SK-N-SH treated with all-trans-retinoic acid at 6 μM for 48 hours (cell line): ENCODE measurements around the gene TADA2B.

ENCODE experiments used
- ATAC-seq: fragments of 200-7000 bp; cut with Tn5 transposase; 3 replicates; pipeline ENCODE4 v1.9.1; 2020; ENCODE audit warnings: mild to moderate bottlenecking, moderate library complexity
- ARNTL ChIP-seq: fragments of 450-650 bp; formaldehyde crosslinking; IDR thresholded peaks from 2 replicates; pipeline ENCODE4 v1.5.0; 2020; ENCODE audit warnings: low read depth, mild to moderate bottlenecking, moderate library complexity, borderline replicate concordance
- CSDC2 ChIP-seq: fragments of 250-450 bp; sonication (Bioruptor Pico); IDR thresholded peaks from 2 replicates; pipeline ENCODE4 v1.5.0; 2020; ENCODE audit warnings: mild to moderate bottlenecking, moderate library complexity
- ESRRG ChIP-seq: fragments of 250-450 bp; sonication (Bioruptor Pico); IDR thresholded peaks from 2 replicates; pipeline ENCODE4 v1.6.1; 2021; ENCODE audit warnings: mild to moderate bottlenecking
- GLIS3 ChIP-seq: fragments of 250-450 bp; sonication (Bioruptor Pico); IDR thresholded peaks from 2 replicates; pipeline ENCODE4 v1.5.0; 2020; ENCODE audit warnings: mild to moderate bottlenecking, moderate library complexity
- ISL1 ChIP-seq: fragments of 250-450 bp; sonication (Bioruptor Pico); IDR thresholded peaks from 2 replicates; pipeline ENCODE4 v2.1.2; 2022; ENCODE audit warnings: mild to moderate bottlenecking, moderate library complexity
- OSR1 ChIP-seq: fragments of 250-450 bp; sonication (Bioruptor Pico); IDR thresholded peaks from 2 replicates; pipeline ENCODE4 v1.8.0; 2022; ENCODE audit warnings: moderate library complexity, mild to moderate bottlenecking, inconsistent platforms
- PPARA ChIP-seq: fragments of 250-450 bp; sonication (Bioruptor Pico); IDR thresholded peaks from 2 replicates; pipeline ENCODE4 v1.5.0; 2020; ENCODE audit warnings: mild to moderate bottlenecking, borderline replicate concordance
- SNAI2 ChIP-seq: fragments of 250-450 bp; sonication (Bioruptor Pico); IDR thresholded peaks from 2 replicates; pipeline ENCODE4 v1.5.0; 2020; ENCODE audit warnings: mild to moderate bottlenecking, moderate library complexity
- TCF4 ChIP-seq: fragments of 250-450 bp; sonication (Bioruptor Pico); IDR thresholded peaks from 2 replicates; pipeline ENCODE4 v1.8.0; 2021; ENCODE audit warnings: mild to moderate bottlenecking, moderate library complexity, borderline replicate concordance
- TOX ChIP-seq: fragments of 250-450 bp; sonication (Bioruptor Pico); IDR thresholded peaks from 2 replicates; pipeline ENCODE4 v1.8.0; 2021; ENCODE audit warnings: mild to moderate bottlenecking, moderate library complexity, borderline replicate concordance
- ZFP3 ChIP-seq: fragments of 250-450 bp; sonication (Bioruptor Pico); IDR thresholded peaks from 2 replicates; pipeline ENCODE4 v1.5.0; 2020; ENCODE audit warnings: mild to moderate bottlenecking, moderate library complexity
- ZFP30 ChIP-seq: fragments of 450-650 bp; formaldehyde crosslinking; IDR thresholded peaks from 2 replicates; pipeline ENCODE4 v1.5.0; 2022; ENCODE audit warnings: mild to moderate bottlenecking, moderate library complexity
- ZNF565 ChIP-seq: fragments of 450-650 bp; formaldehyde crosslinking; conservative IDR thresholded peaks from 2 replicates; pipeline ENCODE4 v1.5.0; 2020; ENCODE audit warnings: low read depth, mild to moderate bottlenecking, moderate library complexity
- TF ChIP-seq, protein P1 (sequence below): fragments of 250-450 bp; sonication (Bioruptor Pico); IDR thresholded peaks from 2 replicates; pipeline ENCODE4 v1.5.1; 2021; ENCODE audit warnings: mild to moderate bottlenecking, moderate library complexity
- TF ChIP-seq, protein P2 (sequence below): fragments of 250-450 bp; sonication (Bioruptor Pico); IDR thresholded peaks from 2 replicates; pipeline ENCODE4 v1.5.0; 2020; ENCODE audit warnings: mild to moderate bottlenecking, moderate library complexity
- TF ChIP-seq, protein P3 (sequence below): fragments of 250-450 bp; sonication (Bioruptor Pico); IDR thresholded peaks from 2 replicates; pipeline ENCODE4 v1.8.0; 2020; ENCODE audit warnings: mild to moderate bottlenecking, moderate library complexity, borderline replicate concordance
- TF ChIP-seq, protein P4 (sequence below): fragments of 250-450 bp; sonication (Bioruptor Pico); IDR thresholded peaks from 2 replicates; pipeline ENCODE4 v1.8.0; 2021; ENCODE audit warnings: low read depth, mild to moderate bottlenecking, moderate library complexity, borderline replicate concordance

TADA2B gene

DNA sequence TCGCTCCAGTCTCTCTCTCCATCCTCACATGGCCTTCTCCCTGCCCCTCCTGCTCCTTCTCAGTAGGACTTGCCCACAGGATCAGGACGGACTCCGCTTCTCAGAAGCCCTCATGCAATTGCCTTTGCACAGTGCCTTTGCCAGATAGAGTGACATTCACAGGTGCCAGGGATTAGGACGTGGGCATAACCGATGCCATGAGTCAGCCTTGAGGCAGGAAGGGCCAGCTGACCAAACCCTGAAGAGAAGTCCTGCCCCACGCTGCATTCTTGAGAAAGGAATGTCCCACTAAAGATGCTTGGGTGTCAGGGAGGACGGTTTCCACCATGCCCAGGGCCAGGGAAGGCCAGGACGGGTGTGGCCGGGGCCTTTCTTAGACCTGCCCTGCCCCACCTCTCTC, 31.3 kb downstream of the TADA2B start (continued):
- TF ChIP-seq, protein P1, sequence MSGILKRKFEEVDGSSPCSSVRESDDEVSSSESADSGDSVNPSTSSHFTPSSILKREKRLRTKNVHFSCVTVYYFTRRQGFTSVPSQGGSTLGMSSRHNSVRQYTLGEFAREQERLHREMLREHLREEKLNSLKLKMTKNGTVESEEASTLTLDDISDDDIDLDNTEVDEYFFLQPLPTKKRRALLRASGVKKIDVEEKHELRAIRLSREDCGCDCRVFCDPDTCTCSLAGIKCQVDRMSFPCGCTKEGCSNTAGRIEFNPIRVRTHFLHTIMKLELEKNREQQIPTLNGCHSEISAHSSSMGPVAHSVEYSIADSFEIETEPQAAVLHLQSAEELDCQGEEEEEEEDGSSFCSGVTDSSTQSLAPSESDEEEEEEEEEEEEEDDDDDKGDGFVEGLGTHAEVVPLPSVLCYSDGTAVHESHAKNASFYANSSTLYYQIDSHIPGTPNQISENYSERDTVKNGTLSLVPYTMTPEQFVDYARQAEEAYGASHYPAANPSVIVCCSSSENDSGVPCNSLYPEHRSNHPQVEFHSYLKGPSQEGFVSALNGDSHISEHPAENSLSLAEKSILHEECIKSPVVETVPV (CRISPR knock-in tag) = no peak
- no peak for TF ChIP-seq ZFP3
- TF ChIP-seq PPARA (CRISPR knock-in tag) = no peak
- TF ChIP-seq ARNTL (CRISPR knock-in tag) = no peak
- no peak for TF ChIP-seq ZFP30
- TF ChIP-seq GLIS3 = no peak
- no peak for TF ChIP-seq TCF4 (CRISPR knock-in tag)
- TF ChIP-seq, all 23 proteins: peak for 0

DNA sequence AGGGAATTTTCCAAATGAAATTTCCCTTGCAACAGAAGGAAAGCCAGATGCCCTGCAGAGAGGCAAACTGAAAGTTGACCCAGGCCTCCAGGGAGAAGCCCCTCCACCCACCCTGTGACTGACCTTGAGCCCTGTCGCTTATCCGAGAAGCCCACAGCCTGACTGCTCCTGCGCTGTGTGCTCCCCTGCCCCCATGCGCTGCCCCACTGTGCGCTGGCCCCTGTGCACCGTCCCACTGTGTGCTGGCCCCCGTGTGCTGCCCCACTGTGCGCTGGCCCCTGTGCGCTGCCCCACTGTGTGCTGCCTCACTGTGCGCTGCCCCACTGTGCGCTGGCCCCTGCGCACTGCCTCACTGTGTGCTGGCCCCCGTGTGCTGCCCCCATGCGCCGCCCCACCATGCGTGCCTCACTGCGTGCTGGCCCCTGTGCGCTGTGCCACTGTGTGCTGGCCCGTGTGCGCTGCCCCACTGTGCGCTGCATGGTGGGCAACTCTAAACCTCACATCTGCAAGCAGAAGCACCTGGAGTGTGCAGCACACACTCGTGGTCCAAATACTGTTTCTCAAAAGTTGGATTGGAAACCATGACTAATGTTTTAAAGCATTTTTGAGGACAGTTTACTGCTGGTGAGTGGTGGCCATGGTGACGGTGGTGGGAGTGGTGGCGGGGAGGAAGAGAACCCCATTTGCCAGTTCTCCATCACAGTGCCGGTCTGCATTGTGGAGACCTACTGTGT, 33.0 kb downstream of the TADA2B start:
- no peak for TF ChIP-seq ZFP30
- TF ChIP-seq PPARA (CRISPR knock-in tag) = no peak
- TF ChIP-seq TCF4 (CRISPR knock-in tag) = no peak
- no peak for TF ChIP-seq ESRRG (CRISPR knock-in tag)
- TF ChIP-seq SNAI2 (CRISPR knock-in tag) = no peak
- TF ChIP-seq, protein P2, sequence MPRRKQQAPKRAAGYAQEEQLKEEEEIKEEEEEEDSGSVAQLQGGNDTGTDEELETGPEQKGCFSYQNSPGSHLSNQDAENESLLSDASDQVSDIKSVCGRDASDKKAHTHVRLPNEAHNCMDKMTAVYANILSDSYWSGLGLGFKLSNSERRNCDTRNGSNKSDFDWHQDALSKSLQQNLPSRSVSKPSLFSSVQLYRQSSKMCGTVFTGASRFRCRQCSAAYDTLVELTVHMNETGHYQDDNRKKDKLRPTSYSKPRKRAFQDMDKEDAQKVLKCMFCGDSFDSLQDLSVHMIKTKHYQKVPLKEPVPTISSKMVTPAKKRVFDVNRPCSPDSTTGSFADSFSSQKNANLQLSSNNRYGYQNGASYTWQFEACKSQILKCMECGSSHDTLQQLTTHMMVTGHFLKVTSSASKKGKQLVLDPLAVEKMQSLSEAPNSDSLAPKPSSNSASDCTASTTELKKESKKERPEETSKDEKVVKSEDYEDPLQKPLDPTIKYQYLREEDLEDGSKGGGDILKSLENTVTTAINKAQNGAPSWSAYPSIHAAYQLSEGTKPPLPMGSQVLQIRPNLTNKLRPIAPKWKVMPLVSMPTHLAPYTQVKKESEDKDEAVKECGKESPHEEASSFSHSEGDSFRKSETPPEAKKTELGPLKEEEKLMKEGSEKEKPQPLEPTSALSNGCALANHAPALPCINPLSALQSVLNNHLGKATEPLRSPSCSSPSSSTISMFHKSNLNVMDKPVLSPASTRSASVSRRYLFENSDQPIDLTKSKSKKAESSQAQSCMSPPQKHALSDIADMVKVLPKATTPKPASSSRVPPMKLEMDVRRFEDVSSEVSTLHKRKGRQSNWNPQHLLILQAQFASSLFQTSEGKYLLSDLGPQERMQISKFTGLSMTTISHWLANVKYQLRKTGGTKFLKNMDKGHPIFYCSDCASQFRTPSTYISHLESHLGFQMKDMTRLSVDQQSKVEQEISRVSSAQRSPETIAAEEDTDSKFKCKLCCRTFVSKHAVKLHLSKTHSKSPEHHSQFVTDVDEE (CRISPR knock-in tag) = no peak
- no peak for TF ChIP-seq OSR1 (CRISPR knock-in tag)
- ATAC-seq = no peak

DNA sequence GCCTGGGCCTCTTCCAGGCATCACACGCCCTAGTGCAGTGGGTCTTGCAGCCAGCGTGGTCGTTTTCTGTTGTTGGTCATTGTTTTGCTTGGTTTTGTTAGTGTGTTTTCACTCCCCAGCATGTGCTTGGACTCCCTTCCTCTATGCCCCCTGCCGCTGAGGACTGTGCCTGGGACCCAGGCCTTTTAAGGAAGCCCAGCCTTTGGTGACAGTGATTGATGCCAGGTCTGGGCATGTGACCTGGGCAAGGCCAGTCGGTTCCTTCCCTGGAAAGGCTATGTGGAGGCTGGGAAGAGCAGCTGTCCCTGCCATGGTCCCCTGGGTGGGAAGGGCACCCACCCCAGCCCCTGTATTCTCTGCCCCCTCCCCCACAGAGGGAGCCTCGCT, 33.5 kb downstream of the TADA2B start:
- no peak for ATAC-seq

More for the DNA sequence above, 33.5 kb downstream of the TADA2B start:
- TF ChIP-seq ZNF565 (no peak), ISL1 (CRISPR knock-in tag) (no peak), CSDC2 (CRISPR knock-in tag) (no peak), SNAI2 (CRISPR knock-in tag) (no peak), ESRRG (CRISPR knock-in tag) (no peak), TCF4 (CRISPR knock-in tag) (no peak), TOX (CRISPR knock-in tag) (no peak), ZFP30 (no peak)
- TF ChIP-seq, protein P3, sequence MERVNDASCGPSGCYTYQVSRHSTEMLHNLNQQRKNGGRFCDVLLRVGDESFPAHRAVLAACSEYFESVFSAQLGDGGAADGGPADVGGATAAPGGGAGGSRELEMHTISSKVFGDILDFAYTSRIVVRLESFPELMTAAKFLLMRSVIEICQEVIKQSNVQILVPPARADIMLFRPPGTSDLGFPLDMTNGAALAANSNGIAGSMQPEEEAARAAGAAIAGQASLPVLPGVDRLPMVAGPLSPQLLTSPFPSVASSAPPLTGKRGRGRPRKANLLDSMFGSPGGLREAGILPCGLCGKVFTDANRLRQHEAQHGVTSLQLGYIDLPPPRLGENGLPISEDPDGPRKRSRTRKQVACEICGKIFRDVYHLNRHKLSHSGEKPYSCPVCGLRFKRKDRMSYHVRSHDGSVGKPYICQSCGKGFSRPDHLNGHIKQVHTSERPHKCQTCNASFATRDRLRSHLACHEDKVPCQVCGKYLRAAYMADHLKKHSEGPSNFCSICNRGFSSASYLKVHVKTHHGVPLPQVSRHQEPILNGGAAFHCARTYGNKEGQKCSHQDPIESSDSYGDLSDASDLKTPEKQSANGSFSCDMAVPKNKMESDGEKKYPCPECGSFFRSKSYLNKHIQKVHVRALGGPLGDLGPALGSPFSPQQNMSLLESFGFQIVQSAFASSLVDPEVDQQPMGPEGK (CRISPR knock-in tag) = no peak
- TF ChIP-seq, protein P1 (CRISPR knock-in tag) = no peak
- TF ChIP-seq, protein P4, sequence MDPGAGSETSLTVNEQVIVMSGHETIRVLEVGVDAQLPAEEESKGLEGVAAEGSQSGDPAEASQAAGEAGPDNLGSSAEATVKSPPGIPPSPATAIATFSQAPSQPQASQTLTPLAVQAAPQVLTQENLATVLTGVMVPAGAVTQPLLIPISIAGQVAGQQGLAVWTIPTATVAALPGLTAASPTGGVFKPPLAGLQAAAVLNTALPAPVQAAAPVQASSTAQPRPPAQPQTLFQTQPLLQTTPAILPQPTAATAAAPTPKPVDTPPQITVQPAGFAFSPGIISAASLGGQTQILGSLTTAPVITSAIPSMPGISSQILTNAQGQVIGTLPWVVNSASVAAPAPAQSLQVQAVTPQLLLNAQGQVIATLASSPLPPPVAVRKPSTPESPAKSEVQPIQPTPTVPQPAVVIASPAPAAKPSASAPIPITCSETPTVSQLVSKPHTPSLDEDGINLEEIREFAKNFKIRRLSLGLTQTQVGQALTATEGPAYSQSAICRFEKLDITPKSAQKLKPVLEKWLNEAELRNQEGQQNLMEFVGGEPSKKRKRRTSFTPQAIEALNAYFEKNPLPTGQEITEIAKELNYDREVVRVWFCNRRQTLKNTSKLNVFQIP (CRISPR knock-in tag) = no peak
- TF ChIP-seq, all 23 proteins: peak for 0
